Activated naive CD8-positive, alpha-beta T cell treated with anti-CD3 and anti-CD28 coated beads, Interleukin-2, amount 50 U/mL, for 16 hours (primary cell): ENCODE data around the gene CAMK2N2.

Experiments used
- DNase-seq: peaks from one replicate; pipeline ENCODE4 v3.0.0-alpha.2; 2020; ENCODE audit warnings: low read depth, low spot score

Gene CAMK2N2

GRCh38 chr3:184222521-184222920 lies 38.8 kb downstream of the CAMK2N2 start:
- DNase-seq, result no peak

- DNase-seq, result no peak
These were observed 42.5 kb downstream of the CAMK2N2 start for GRCh38 chr3:184218814-184219213.

- DNase-seq, result no peak
These were observed 49.6 kb downstream of the CAMK2N2 start for GRCh38 chr3:184211718-184212117.

GRCh38 chr3:184211297-184211696 lies 50.1 kb downstream of the CAMK2N2 start:
- DNase-seq, result no peak
